Neuronal stem cell (in vitro differentiated cells): ENCODE measurements around the gene FKBP7.
A peak's percentile ranks its signal among the peaks of the same experiment; 100 is the strongest.

Experiments used
- DNase-seq: peaks from one replicate; pipeline ENCODE4 v3.0.0-alpha.2; 2013; ENCODE audit warnings: low spot score
- H2AFZ ChIP-seq: one replicate; pipeline ENCODE4 v1.6.1; 2013; ENCODE audit warnings: mild to moderate bottlenecking, low read length, inconsistent platforms
- H2AK5ac ChIP-seq: 2 replicates; pipeline ENCODE4 v1.6.1; 2013; ENCODE audit warnings: low read depth, mild to moderate bottlenecking, inconsistent platforms, low read length, moderate library complexity, mixed read lengths
- H2BK120ac ChIP-seq: 2 replicates; pipeline ENCODE4 v1.6.1; 2013; ENCODE audit warnings: low read depth, mild to moderate bottlenecking, inconsistent platforms, low read length, moderate library complexity, mixed read lengths
- H2BK12ac ChIP-seq: one replicate; pipeline ENCODE4 v1.6.1; 2013; ENCODE audit warnings: low read length, inconsistent platforms
- H2BK15ac ChIP-seq: 2 replicates; pipeline ENCODE4 v1.6.1; 2013; ENCODE audit warnings: mild to moderate bottlenecking, low read length, inconsistent platforms, mixed read lengths
- H2BK5ac ChIP-seq: one replicate; pipeline ENCODE4 v1.6.1; 2013; ENCODE audit warnings: inconsistent platforms, mild to moderate bottlenecking, low read length, moderate library complexity
- H3K14ac ChIP-seq: one replicate; pipeline ENCODE4 v1.6.1; 2013; ENCODE audit warnings: low read length, inconsistent platforms
- H3K18ac ChIP-seq: 2 replicates; pipeline ENCODE4 v1.6.1; 2013; ENCODE audit warnings: low read length, inconsistent platforms
- H3K23ac ChIP-seq: 2 replicates; pipeline ENCODE4 v1.6.1; 2013; ENCODE audit warnings: low read depth, mild to moderate bottlenecking, mixed read lengths, low read length, inconsistent platforms; ENCODE audit not compliant: poor library complexity
- H3K27ac ChIP-seq: replicated peaks from 3 replicates; pipeline ENCODE4 v1.5.1; 2013; ENCODE audit warnings: low read length, inconsistent platforms
- H3K27me3 ChIP-seq, 3 experiments: 2 replicates each; pipeline ENCODE4 v1.6.1; 2013; ENCODE audit warnings: low read length in 3 of 3, mild to moderate bottlenecking in 2 of 3, inconsistent platforms in 1 of 3, low read depth in 1 of 3, mixed read lengths in 1 of 3, moderate library complexity in 1 of 3; ENCODE audit not compliant: control insufficient read depth in 3 of 3, insufficient read depth in 3 of 3
- H3K36me3 ChIP-seq, 2 donors: replicated peaks in 1 of 2; 2 replicates each; pipeline ENCODE4 v1.6.1; 2013; ENCODE audit warnings: low read length in 2 of 2; ENCODE audit not compliant: control insufficient read depth in 2 of 2, insufficient read depth in 2 of 2
- H3K4ac ChIP-seq: 2 replicates; pipeline ENCODE4 v1.6.1; 2013; ENCODE audit warnings: inconsistent platforms, mild to moderate bottlenecking, low read length, moderate library complexity
- H3K4me1 ChIP-seq, 2 donors: 1 replicate in 1 of 2; 2 replicates in 1 of 2; pipeline ENCODE4 v1.6.1; 2013; ENCODE audit warnings: low read length in 2 of 2, low read depth in 1 of 2; ENCODE audit not compliant: control insufficient read depth in 2 of 2, insufficient read depth in 1 of 2
- H3K4me2 ChIP-seq: one replicate; pipeline ENCODE4 v1.6.1; 2013; ENCODE audit warnings: mild to moderate bottlenecking, low read length, inconsistent platforms; ENCODE audit not compliant: insufficient read depth, poor library complexity, severe bottlenecking
- H3K4me3 ChIP-seq, 2 donors: 2 replicates each; pipeline ENCODE4 v1.5.1; 2013; ENCODE audit warnings: low read length in 2 of 2, mild to moderate bottlenecking in 2 of 2, inconsistent platforms in 1 of 2, moderate library complexity in 1 of 2
- H3K79me1 ChIP-seq: one replicate; pipeline ENCODE4 v1.6.1; 2013; ENCODE audit warnings: low read depth, mild to moderate bottlenecking, inconsistent platforms, low read length, moderate library complexity
- H3K9ac ChIP-seq: one replicate; pipeline ENCODE4 v1.6.1; 2013; ENCODE audit warnings: mild to moderate bottlenecking, low read depth, low read length, inconsistent platforms; ENCODE audit not compliant: poor library complexity
- H3K9me3 ChIP-seq, 2 donors: replicated peaks in 1 of 2; 2 replicates each; pipeline versions ENCODE3 to v1.6.1; 2013; ENCODE audit warnings: low read length in 2 of 2, mild to moderate bottlenecking in 2 of 2, inconsistent platforms in 1 of 2, low read depth in 1 of 2, mixed read lengths in 1 of 2, moderate library complexity in 1 of 2; ENCODE audit not compliant: control insufficient read depth in 2 of 2, insufficient read depth in 1 of 2
- H4K8ac ChIP-seq: one replicate; pipeline ENCODE4 v1.6.1; 2013; ENCODE audit warnings: low read depth, mild to moderate bottlenecking, inconsistent platforms, low read length, moderate library complexity
- H4K91ac ChIP-seq: one replicate; pipeline ENCODE4 v1.6.1; 2013; ENCODE audit warnings: low read length, low read depth, mild to moderate bottlenecking, inconsistent platforms; ENCODE audit not compliant: poor library complexity
- WGBS, 2 donors: extraction: QIAGEN DNeasy Blood & Tissue Kit; methylation state at CpG; one replicate each; pipeline ENCODE4 v1.1.7; 2013; ENCODE audit warnings: missing lambda C conversion rate in 2 of 2, mixed read lengths in 1 of 2; ENCODE audit not compliant: insufficient read length in 2 of 2, insufficient replicate concordance in 1 of 2; ENCODE audit errors: extremely low coverage in 2 of 2; 5-methylcytosine and 5-hydroxymethylcytosine counted together

The FKBP7 gene

DNA sequence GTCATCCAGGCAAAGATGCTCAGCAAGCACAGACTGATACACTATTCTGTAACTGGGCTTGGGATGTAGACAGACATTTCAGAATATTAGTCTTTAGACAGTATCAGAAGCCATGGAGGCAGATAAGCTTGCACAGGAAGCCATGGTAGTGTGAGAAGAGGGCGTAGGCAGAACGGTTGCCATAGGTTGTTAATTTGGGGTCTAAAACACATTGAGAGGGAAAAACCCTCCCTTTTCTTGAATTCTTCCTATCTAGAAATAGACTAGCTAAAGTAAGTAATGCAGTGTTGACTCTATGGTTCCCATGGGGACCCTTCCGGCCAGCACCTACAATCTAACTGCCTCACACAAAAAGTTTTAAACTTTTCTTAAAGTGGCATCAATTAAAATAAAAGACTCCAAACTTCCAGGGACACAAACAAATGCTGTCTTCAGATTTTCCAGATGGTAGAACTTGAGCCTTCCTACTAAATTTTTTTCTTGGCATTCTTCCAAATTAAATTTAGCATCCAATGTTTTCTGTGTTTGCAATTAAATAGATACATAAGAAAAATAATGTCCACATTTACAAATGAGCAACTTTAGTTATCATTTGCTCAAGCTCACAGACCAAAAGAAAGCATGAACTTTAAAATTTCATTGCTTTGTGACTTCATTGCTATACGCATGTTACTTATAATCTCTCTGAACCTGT lies 29.3 kb downstream of the FKBP7 start:
- Histone ChIP-seq H2BK120ac (no peak overlapping the region), H3K27ac (no peak overlapping the region), H3K14ac (no peak overlapping the region), H2BK12ac (no peak overlapping the region), H3K27me3 (no peaks in the 10 kb centered on the region), H2AFZ (no peak overlapping the region), H2BK15ac (no peak overlapping the region), H3K79me1 (peaks cover 8% of the 10 kb centered on the region), H3K4ac (no peak overlapping the region), H3K18ac (no peak overlapping the region), H2BK5ac (no peak overlapping the region), H3K4me1 (peaks cover 6 to 23% of the 10 kb centered on the region in 2 donors), H4K91ac (no peak overlapping the region), H2AK5ac (no peak overlapping the region), H3K9me3 (no peaks in the 10 kb centered on the region), H3K36me3 (peaks cover 19 to 60% of the 10 kb centered on the region in 2 donors), H3K23ac (no peak overlapping the region), H3K4me2 (no peak overlapping the region), H3K4me3 (peak overlapping the region in 1 of 2 donors; percentile 98), H3K9ac (no peak overlapping the region), H4K8ac (no peak overlapping the region)
- WGBS, 2 donors: no CpG with 5 or more reads among the region's 4 CpGs
- DNase-seq: no peak

DNA sequence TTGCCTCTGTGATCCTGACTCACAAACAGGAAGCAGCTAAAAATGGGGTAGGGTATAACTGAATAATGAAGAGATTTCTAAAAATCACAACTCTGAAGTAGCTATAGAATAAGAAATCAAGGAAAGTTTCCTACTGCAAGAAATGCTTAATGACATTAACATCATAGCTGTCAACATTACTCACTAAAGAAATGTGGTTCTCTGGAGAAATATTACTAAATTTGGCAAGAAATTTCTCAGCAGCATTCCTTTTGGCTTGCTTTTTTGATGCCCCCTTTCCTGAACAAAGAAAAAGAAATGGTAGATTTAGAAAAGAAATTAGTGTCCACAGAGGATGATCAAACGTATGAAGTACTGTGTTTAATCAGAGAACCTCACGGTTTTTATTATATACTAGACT lies 37.0 kb downstream of the FKBP7 start:
- H3K36me3 ChIP-seq: peaks cover 19 to 100% of the 10 kb centered on the region in 2 donors
- WGBS, 2 donors: no CpG with 5 or more reads among the region's 2 CpGs

DNA sequence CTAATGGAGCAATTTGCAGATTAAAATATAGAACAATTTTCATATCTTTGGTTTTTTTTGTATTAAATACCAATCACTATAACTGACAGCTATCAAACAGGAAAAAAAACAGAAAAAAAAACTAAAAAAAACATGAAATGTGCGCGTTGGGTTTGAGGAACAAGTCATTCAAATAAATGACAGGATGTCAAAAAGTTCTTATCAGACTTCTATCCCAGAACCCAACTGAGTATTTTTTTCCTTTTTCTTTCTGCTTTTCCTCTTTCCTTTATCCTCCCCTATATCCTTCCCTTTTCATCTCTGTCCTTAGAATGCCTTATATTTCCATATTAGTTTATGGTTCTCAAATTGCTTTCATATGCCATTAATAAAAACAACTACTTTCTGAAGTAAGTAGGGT lies 41.7 kb downstream of the FKBP7 start:
- Histone ChIP-seq H3K36me3 (peaks cover 19 to 100% of the 10 kb centered on the region in 2 donors), H3K4me3 (no peak overlapping the region), H3K79me1 (no peaks in the 10 kb centered on the region), H3K18ac (no peak overlapping the region), H3K4me1 (no peaks in the 10 kb centered on the region), H2BK5ac (no peak overlapping the region), H4K91ac (no peak overlapping the region), H2AFZ (no peak overlapping the region), H2AK5ac (no peak overlapping the region), H3K14ac (no peak overlapping the region), H2BK15ac (no peak overlapping the region), H3K4me2 (no peak overlapping the region), H3K9me3 (no peaks in the 10 kb centered on the region), H2BK120ac (no peak overlapping the region), H4K8ac (no peak overlapping the region), H2BK12ac (no peak overlapping the region), H3K27me3 (no peaks in the 10 kb centered on the region), H3K27ac (no peak overlapping the region), H3K9ac (no peak overlapping the region), H3K23ac (no peak overlapping the region), H3K4ac (no peak overlapping the region)
- no CpG with 5 or more reads among the region's 2 CpGs for WGBS, 2 donors
- DNase-seq: no peak

More for the DNA sequence above, 37.0 kb downstream of the FKBP7 start:
- Histone ChIP-seq H2BK5ac (no peak overlapping the region), H3K79me1 (no peaks in the 10 kb centered on the region), H3K4ac (no peak overlapping the region), H3K27me3 (no peaks in the 10 kb centered on the region), H2AK5ac (no peak overlapping the region), H2AFZ (no peak overlapping the region), H4K8ac (no peak overlapping the region), H3K23ac (no peak overlapping the region), H2BK15ac (no peak overlapping the region), H3K18ac (no peak overlapping the region), H3K4me1 (no peaks in the 10 kb centered on the region), H3K14ac (no peak overlapping the region), H2BK120ac (no peak overlapping the region), H4K91ac (no peak overlapping the region), H2BK12ac (no peak overlapping the region), H3K27ac (no peak overlapping the region), H3K9me3 (no peaks in the 10 kb centered on the region), H3K4me3 (no peak overlapping the region), H3K4me2 (no peak overlapping the region), H3K9ac (no peak overlapping the region)
- no peak for DNase-seq

- Histone ChIP-seq H3K4me1 (no peaks in the 10 kb centered on the region), H2BK12ac (no peak overlapping the region), H2BK120ac (no peak overlapping the region), H3K9me3 (peaks cover 0 to 9% of the 10 kb centered on the region in 2 donors), H3K4me3 (no peak overlapping the region), H2BK15ac (no peak overlapping the region), H4K91ac (no peak overlapping the region), H3K36me3 (peaks cover 11 to 81% of the 10 kb centered on the region in 2 donors), H4K8ac (no peak overlapping the region), H3K23ac (no peak overlapping the region), H3K18ac (no peak overlapping the region), H3K79me1 (no peaks in the 10 kb centered on the region), H2AFZ (no peak overlapping the region), H3K14ac (no peak overlapping the region), H3K27me3 (no peaks in the 10 kb centered on the region), H2BK5ac (no peak overlapping the region), H3K4me2 (no peak overlapping the region), H2AK5ac (no peak overlapping the region), H3K9ac (no peak overlapping the region), H3K27ac (no peak overlapping the region), H3K4ac (no peak overlapping the region)
- no peak for DNase-seq
Measured at GRCh38 chr2:178429336-178429735, 49.1 kb downstream of the FKBP7 start.
